HG03575 (cell line): ENCODE data around the gene CTNNBL1.
"Not testable (repeated sequence)": the region's sequence is repeated elsewhere in the genome, so short reads cannot be mapped to it uniquely, and the experiment has no call there.

Source experiments
- ATAC-seq: cut with Tn5 transposase; IDR thresholded peaks from one replicate; pipeline ENCODE4 v1.9.1; 2021; ENCODE audit not compliant: unreplicated experiment, insufficient number of reproducible peaks, low FRiP score; ENCODE audit errors: extremely low read depth

CTNNBL1 gene

DNA sequence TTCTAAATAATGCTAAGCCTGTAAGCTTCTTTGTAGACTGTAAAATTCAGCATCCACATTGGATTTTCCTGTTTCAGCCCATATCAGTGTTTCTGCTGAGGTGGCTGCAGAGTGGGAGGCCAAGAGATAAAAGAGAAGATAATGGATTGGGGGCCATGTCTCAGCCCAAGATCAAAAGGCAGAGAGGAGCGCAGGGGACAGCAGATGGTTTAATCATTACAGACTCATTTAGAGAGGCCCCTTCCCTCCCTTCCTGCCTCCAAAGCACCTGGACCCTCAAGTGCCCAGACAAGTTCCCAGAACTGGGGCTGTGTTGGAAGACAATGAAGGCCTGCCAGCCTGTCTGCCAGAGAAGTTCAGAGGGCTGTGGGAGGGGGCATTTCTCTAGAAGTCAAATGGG lies 20.4 kb upstream of the CTNNBL1 start:
- ATAC-seq: no peak

GRCh38 chr20:37676440-37676839 lies 17.4 kb upstream of the CTNNBL1 start:
- no peak for ATAC-seq

DNA sequence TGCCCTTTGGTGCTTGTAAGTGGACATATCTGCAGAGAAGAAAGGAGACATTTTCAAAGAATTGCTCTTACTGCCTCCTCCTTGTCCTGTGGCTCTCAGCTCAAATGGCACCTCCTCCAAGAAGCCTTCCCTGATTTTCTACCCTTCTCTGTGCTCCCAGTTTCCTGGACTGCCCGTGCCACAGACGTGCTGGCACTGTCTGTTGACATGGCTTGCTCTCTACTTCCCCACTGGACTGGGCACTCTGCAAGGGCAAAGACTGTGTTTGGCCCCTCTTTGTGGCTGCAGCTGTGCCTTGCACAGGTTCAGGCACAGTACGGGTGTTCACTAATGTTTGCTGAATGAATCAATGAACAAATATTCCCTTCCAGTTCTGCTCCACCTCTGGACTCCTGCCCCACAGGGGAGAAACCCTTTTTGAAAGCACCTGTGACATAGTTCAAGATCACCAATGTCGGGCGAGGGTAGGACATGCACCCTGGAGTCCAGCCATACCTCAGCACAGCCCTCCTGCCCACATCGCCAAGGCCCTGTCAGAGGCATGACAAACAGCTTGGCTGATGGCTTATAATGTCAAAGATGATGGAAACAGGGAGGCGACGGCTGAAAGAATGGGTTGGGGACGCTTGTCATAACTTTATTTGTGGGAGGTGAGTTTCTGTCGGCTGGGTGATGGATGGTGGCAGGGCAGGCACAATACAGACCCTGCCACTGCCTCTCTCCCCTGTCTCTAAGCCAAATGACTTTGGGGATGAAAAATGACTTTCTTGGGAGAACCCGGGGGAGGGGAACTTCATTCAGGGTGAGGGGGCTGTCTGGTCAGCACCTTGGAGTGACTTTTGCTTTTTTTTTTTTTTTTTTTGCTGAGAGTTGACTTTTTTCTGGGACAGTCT lies 15.6 kb upstream of the CTNNBL1 start:
- no peak for ATAC-seq

GRCh38 chr20:37679751-37680150 lies 14.1 kb upstream of the CTNNBL1 start:
- not testable (repeated sequence) for ATAC-seq

DNA sequence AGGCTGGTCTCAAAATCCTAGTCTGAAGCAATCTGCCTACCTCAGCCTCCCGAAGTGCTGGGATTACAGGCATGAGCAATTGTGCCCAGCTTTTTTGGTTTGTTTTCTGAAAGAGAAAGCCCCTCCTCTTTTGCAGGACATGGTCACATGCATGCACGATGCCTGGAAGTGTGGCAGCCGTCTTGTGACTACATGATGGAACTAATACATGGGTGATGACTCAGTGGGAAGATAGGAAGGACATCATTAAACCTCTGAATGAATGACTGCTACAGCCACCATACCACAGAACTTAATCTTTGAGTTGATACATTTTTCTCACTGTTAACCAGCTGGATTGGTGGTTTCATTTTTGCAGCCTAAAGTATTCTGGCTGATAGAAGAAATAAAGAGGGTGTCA lies 13.4 kb upstream of the CTNNBL1 start:
- no peak for ATAC-seq

DNA sequence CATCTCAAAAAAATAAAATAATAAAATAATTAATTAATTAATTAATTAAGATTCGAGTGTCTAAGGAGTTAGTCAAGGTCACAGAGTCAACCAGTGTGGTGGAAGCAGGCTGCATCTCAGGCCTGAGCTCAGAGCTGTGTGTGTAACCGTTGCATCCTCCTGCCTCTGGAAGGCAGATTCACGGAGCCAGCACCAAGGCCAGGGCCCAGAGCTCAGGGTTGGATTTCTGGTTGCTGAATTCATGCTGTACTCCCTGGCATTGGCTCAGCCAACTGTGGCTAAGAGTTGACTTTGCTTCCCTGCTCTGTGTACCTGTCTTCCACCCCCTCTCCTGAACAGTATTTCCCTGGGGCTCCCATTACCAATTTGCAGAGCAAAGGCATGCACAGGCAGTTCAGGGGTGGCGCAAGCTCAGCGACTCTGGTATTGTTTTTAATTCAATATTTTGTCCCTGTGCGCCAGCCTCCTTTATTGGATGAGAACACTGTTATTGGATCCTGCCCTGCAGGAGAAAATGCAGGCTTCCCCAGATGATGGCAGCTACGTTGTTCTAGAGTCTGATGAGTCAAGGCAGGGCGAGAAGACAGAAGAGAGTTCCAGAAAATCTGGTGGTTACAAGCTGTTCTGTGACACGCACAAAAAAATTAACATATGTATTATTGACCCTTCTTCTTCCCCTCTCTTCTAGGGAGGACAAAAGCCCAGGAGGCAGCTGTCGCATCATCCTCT lies 12.3 kb upstream of the CTNNBL1 start:
- no peak for ATAC-seq

GRCh38 chr20:37683146-37683545 lies 10.7 kb upstream of the CTNNBL1 start:
- ATAC-seq: not testable (repeated sequence)

DNA sequence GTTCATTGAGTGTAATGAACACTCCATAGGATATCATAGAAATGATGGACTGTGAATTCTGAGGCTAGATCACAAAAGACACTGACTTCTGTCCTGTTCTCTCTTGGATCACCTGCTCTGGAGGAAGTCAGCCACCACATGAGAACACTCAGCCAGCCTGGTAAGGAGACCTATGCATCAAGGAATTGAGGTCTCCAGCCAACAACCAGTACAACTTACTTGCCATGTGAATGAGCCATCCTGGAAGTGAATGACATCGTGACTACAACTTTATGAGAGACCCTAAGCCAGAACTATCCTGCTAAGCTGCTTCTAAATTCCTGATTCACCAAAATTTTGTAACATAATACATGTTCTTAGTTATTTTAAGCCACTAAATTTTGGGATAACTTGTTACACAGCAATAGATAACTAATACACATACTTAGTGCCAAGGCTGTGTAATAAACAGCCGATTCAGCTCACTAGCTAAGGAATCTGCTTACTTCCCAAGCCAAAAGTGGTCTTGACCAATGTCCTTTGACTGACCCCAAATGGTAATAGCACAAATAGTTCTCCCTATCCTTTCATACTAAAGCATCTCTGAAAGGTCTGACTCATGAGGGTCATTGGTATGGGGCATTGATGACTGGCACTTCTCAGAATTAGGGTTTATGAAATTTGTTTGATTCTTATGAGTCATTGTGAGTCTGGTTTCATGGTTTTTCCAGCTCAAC lies 6.9 kb upstream of the CTNNBL1 start:
- no peak for ATAC-seq

GRCh38 chr20:37687478-37687805 lies 6.4 kb upstream of the CTNNBL1 start:
- no peak for ATAC-seq

DNA sequence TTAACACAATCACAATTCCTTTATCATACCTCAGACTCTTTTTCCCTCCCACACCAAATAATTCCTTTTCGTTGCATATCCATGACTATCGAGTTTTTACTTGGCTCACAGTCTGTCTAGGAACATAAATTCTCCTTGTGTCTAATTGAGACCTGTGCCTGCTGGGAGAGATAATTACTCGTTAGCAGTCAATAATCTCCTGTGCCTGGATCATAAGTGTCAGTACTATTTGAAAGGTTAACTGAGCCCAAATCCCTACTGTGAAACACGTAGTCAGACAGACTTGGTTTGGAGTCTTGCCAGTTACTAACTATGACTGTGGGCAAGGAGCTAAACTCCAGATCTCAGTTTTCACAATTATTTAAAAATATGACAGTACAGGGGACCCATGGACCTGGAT lies 5.7 kb upstream of the CTNNBL1 start:
- no peak for ATAC-seq

- no peak for ATAC-seq
Observed at GRCh38 chr20:37690626-37691369, 3.0 kb upstream of the CTNNBL1 start.

GRCh38 chr20:37692459-37693166 lies 1.2 kb upstream of the CTNNBL1 start:
- ATAC-seq: no peak

DNA sequence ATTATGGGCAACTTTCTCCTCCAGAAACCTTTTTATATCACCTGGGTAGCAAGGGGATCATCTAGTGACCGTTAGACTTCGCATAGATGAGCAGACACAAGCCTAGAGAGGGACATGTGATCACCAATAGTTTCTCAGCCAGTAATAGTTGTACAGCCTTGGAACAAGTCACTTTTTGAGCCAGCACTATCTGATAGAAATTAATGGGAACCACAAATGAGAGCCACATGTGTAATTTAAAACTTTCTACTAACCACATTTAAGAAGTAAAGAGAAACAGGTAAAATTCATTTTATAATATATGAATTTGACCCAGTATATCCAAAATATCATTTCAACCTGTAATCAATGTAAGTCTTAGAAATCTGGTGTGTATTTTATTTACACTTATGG lies 592 bp upstream of the CTNNBL1 start:
- no peak for ATAC-seq

- ATAC-seq: no peak
Observed at GRCh38 chr20:37695684-37696342, 2.0 kb downstream of the CTNNBL1 start.

DNA sequence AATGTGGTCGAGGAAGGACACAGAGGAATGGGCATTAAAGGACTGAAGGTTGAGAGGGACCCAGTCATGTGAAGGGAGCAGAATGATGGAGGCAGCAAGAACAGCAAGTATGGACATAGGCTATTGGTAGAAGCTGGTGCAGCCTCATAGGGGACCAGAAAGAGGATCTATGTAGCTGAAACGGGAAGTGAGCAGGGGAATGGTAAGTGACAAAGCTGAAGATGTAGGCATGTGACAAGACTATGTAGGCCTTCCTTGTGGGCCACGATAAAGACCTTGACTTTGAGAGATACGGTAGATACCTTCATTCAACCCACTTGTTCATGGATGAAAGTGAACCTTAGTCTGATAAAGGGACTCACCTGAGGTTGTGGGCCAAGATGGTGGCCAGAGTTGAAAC lies 3.5 kb downstream of the CTNNBL1 start:
- ATAC-seq: no peak

GRCh38 chr20:37699202-37699601 lies 5.4 kb downstream of the CTNNBL1 start:
- ATAC-seq: no peak

DNA sequence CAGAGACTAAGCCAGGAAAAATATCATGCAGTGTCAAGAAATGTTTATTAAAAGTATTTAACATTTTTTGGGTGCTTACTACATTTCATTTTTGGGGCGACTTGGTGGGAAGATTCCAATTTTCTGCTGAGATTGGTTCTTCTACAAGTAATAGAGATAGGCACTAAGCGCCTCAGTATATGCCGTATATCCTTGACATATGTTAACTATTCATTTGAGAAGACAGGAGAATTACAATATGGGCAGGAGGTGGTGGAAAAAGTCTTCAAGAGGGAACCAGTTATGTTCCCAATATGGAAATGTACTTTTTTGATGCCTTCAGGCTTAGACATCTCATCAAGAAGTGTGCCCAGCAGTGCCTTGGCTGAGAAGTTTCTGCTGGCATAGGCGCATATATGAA lies 6.5 kb downstream of the CTNNBL1 start:
- ATAC-seq: no peak

DNA sequence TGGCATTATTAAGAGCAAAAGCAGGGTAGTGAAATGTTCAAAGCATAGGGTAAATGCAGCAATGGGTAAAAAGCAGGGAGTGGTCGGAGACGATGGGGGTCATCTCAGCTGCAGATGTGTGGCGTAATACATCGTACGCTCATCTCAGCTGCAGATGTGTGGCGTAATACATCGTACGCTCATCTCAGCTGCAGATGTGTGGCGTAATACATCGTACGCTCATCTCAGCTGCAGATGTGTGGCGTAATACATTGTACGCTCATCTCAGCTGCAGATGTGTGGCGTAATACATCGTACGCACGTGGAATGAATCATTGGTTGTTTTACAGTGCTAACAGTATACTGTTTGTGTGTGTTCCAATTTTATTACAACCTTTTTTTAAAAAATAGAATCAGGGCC lies 7.8 kb downstream of the CTNNBL1 start:
- ATAC-seq: not testable (repeated sequence)
